GM21360 (cell line): ENCODE measurements around the gene ZNF467.

Experiments
- ATAC-seq: cut with Tn5 transposase; IDR thresholded peaks from one replicate; pipeline ENCODE4 v1.9.1; 2021; ENCODE audit warnings: mild to moderate bottlenecking, moderate library complexity; ENCODE audit not compliant: unreplicated experiment

Gene ZNF467

GRCh38 chr7:149729586-149729982, 43.8 kb downstream of the ZNF467 start:
- no peak for ATAC-seq

GRCh38 chr7:149728491-149729375, 44.7 kb downstream of the ZNF467 start:
- no peak for ATAC-seq

GRCh38 chr7:149727899-149728476, 45.4 kb downstream of the ZNF467 start:
- no peak for ATAC-seq

GRCh38 chr7:149727053-149727898, 46.1 kb downstream of the ZNF467 start:
- no peak for ATAC-seq

- ATAC-seq, result no peak
Observed at GRCh38 chr7:149725916-149726315, 47.5 kb downstream of the ZNF467 start.

- ATAC-seq, result no peak
Observed at GRCh38 chr7:149725426-149725821, 48.0 kb downstream of the ZNF467 start.

- no peak for ATAC-seq
Observed at GRCh38 chr7:149724661-149725425, 48.5 kb downstream of the ZNF467 start.

- no peak for ATAC-seq
Observed at GRCh38 chr7:149723795-149724495, 49.4 kb downstream of the ZNF467 start.

GRCh38 chr7:149723082-149723767, 50.2 kb downstream of the ZNF467 start:
- no peak for ATAC-seq

GRCh38 chr7:149722356-149722957, 50.9 kb downstream of the ZNF467 start:
- ATAC-seq, result no peak

GRCh38 chr7:149721084-149721601, 52.2 kb downstream of the ZNF467 start:
- no peak for ATAC-seq

- ATAC-seq, result no peak
Observed at GRCh38 chr7:149720372-149721083, 52.9 kb downstream of the ZNF467 start.

GRCh38 chr7:149719912-149720335, 53.5 kb downstream of the ZNF467 start:
- no peak for ATAC-seq

- no peak for ATAC-seq
Observed at GRCh38 chr7:149719050-149719899, 54.1 kb downstream of the ZNF467 start.

- no peak for ATAC-seq
Observed at GRCh38 chr7:149718730-149719049, 54.7 kb downstream of the ZNF467 start.

GRCh38 chr7:149717481-149717880, 55.9 kb downstream of the ZNF467 start:
- no peak for ATAC-seq

- ATAC-seq, result no peak
Observed at GRCh38 chr7:149716932-149717307, 56.5 kb downstream of the ZNF467 start.
